HEK293 (cell line): ENCODE measurements around the gene CD2AP.

ENCODE experiments used
- BCL11A ChIP-seq: fragments of 450-650 bp; formaldehyde crosslinking; IDR thresholded peaks from 2 replicates; pipeline ENCODE4 v1.5.1; 2016; ENCODE audit warnings: low read depth, missing biosample characterization, missing genetic modification characterization
- PRDM1 ChIP-seq: fragments of 450-650 bp; formaldehyde crosslinking; IDR thresholded peaks from 2 replicates; pipeline ENCODE4; 2016; ENCODE audit warnings: missing biosample characterization, missing genetic modification characterization
- SALL2 ChIP-seq: fragments of 450-650 bp; formaldehyde crosslinking; IDR thresholded peaks from 2 replicates; pipeline ENCODE4 v1.5.0; 2017; ENCODE audit warnings: missing biosample characterization, mild to moderate bottlenecking, missing genetic modification characterization, borderline replicate concordance
- YY1 ChIP-seq: fragments of 450-650 bp; formaldehyde crosslinking; IDR thresholded peaks from 2 replicates; pipeline ENCODE4 v1.5.1; 2018; ENCODE audit warnings: missing biosample characterization, missing genetic modification characterization
- ZBTB48 ChIP-seq: fragments of 450-650 bp; formaldehyde crosslinking; IDR thresholded peaks from 2 replicates; pipeline ENCODE4 v1.5.1; 2016; ENCODE audit warnings: missing biosample characterization, missing genetic modification characterization
- ZNF184 ChIP-seq: fragments of 450-650 bp; IDR thresholded peaks from 2 replicates; pipeline ENCODE4 v1.5.1; 2018; ENCODE audit warnings: missing biosample characterization, mild to moderate bottlenecking, missing genetic modification characterization
- ZNF302 ChIP-seq: fragments of 450-650 bp; formaldehyde crosslinking; IDR thresholded peaks from 2 replicates; pipeline ENCODE4 v1.5.1; 2016; ENCODE audit warnings: missing biosample characterization, missing genetic modification characterization, low read depth
- ZSCAN30 ChIP-seq: fragments of 450-650 bp; IDR thresholded peaks from 2 replicates; pipeline ENCODE4 v1.5.1; 2018; ENCODE audit warnings: missing biosample characterization, mild to moderate bottlenecking, missing genetic modification characterization, moderate library complexity
- ZSCAN5A ChIP-seq: fragments of 450-650 bp; formaldehyde crosslinking; IDR thresholded peaks from 2 replicates; pipeline ENCODE4 v1.5.1; 2016; ENCODE audit warnings: missing biosample characterization, missing genetic modification characterization
- TF ChIP-seq, protein P1 (sequence below): fragments of 450-650 bp; formaldehyde crosslinking; IDR thresholded peaks from 2 replicates; pipeline ENCODE4 v1.5.1; 2016; ENCODE audit warnings: missing biosample characterization, missing genetic modification characterization
- TF ChIP-seq, protein P2 (sequence below): fragments of 450-650 bp; formaldehyde crosslinking; IDR thresholded peaks from 2 replicates; pipeline ENCODE4 v1.5.1; 2017; ENCODE audit warnings: missing biosample characterization, missing genetic modification characterization

- TF ChIP-seq ZNF184 (tag by site-specific recombination) (no peak), ZSCAN5A (tag by site-specific recombination) (no peak), BCL11A (no peak), PRDM1 (tag by site-specific recombination) (no peak), YY1 (tag by site-specific recombination) (no peak), SALL2 (no peak), ZNF302 (no peak), ZBTB48 (tag by site-specific recombination) (no peak), ZSCAN30 (tag by site-specific recombination) (no peak)
- TF ChIP-seq, protein P1, sequence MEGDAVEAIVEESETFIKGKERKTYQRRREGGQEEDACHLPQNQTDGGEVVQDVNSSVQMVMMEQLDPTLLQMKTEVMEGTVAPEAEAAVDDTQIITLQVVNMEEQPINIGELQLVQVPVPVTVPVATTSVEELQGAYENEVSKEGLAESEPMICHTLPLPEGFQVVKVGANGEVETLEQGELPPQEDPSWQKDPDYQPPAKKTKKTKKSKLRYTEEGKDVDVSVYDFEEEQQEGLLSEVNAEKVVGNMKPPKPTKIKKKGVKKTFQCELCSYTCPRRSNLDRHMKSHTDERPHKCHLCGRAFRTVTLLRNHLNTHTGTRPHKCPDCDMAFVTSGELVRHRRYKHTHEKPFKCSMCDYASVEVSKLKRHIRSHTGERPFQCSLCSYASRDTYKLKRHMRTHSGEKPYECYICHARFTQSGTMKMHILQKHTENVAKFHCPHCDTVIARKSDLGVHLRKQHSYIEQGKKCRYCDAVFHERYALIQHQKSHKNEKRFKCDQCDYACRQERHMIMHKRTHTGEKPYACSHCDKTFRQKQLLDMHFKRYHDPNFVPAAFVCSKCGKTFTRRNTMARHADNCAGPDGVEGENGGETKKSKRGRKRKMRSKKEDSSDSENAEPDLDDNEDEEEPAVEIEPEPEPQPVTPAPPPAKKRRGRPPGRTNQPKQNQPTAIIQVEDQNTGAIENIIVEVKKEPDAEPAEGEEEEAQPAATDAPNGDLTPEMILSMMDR = no peak
- TF ChIP-seq, protein P2, sequence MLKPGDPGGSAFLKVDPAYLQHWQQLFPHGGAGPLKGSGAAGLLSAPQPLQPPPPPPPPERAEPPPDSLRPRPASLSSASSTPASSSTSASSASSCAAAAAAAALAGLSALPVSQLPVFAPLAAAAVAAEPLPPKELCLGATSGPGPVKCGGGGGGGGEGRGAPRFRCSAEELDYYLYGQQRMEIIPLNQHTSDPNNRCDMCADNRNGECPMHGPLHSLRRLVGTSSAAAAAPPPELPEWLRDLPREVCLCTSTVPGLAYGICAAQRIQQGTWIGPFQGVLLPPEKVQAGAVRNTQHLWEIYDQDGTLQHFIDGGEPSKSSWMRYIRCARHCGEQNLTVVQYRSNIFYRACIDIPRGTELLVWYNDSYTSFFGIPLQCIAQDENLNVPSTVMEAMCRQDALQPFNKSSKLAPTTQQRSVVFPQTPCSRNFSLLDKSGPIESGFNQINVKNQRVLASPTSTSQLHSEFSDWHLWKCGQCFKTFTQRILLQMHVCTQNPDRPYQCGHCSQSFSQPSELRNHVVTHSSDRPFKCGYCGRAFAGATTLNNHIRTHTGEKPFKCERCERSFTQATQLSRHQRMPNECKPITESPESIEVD = no peak
Measured at GRCh38 chr6:47440719-47441118, 36.9 kb upstream of the CD2AP start.
